ENCODE results near the gene C2orf78.

Gene C2orf78

DNA sequence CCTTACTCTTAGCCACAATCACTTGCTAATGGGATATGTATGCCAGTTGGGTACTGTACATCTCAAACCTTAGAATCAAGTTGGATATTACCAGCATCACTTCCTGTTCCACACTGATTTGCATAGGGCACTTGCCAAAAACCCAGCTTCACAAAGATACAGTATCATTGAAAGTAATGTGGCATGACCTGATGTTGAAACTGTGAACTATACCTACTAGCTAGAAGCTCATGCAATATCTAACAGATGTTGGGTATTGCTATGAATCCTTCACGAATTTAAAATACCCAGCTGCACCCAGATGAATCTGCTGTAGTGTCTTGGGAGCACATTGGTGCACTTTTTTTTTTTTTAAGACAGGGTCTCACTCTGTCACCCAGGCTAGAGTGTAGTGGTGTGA, 38.3 kb downstream of the C2orf78 start:
- no peak for TF ChIP-seq ZNF274 (IDR thresholded peaks at IDR 0.05; ENCODE audit: low read depth, low read length)

DNA sequence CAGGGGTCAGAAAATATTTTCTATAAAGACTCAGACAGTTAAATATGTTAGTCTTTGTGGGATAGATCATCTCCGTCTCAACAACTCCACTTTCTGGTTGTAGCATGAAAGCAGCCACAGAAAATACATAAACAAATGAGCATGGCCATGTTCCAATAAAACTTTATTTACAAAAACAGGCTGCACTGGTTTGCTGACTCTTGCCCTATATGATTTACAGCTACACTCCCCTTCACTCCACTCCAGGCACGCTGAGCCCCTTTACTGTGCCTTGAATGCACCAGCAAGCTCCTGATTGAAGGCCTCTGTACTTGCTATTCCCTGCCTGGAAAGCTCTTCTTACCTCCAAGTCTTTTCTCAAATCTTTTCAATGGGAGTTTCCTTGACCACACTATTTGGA, 39.0 kb downstream of the C2orf78 start:
- no peak for TF ChIP-seq ZNF274 (IDR thresholded peaks at IDR 0.05; ENCODE audit: low read depth, low read length)
- no peak overlapping the region for H3K4me3 ChIP-seq (ENCODE audit: low read length)

More for the DNA sequence above, 38.3 kb downstream of the C2orf78 start:
- no peak overlapping the region; the same call in 1 of the 2 replicates for H3K4me3 ChIP-seq (ENCODE audit: low read length)

DNA sequence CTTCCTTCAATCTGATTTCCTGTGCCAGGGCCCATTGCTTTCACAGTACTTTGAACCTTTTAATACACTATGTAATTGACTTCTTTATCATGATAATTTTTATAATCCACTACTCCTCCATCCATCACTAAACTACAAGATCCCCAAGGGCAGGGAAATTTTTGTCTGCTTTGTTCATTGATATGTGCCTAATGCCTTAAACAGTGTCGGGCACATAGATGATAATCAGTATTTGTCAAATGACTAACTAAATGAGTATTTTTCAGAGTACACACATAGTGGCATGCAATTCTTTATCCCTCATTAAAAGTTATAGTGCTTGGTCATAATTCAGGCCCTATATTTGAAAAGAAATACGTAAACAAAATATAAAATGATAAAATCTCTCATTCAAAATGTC, 39.4 kb downstream of the C2orf78 start:
- no peak for TF ChIP-seq ZNF274 (IDR thresholded peaks at IDR 0.05; ENCODE audit: low read depth, low read length)
- H3K4me3 ChIP-seq (ENCODE audit: low read length), result no peak overlapping the region

DNA sequence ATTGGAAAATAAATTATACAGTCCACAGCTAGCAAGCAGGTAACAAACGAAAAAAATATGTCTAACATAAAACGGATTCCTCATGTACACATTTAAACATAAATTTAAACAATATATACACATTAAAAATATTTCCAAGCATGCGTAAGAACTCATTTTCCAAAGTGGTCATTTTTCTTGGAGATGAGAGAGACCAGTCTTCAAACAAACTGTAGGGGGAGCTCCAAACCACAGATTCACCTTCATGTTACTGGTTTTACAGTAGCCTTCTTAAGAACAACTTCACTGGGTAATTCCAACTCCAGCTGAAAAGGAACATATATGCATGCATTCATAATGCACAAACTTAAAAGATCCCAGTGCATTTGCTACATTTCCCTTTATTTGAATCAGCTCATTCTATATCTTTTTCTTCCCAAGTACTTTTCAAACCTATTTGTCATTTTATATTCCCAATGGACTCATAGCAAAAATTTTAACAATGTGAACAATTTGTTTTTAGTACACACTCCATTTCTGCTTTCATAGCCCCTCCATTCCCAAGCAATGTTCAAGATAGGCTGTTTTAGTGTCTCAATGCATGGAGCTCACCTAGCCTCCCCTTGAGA, 40.0 kb downstream of the C2orf78 start:
- H3K4me3 ChIP-seq (ENCODE audit: low read length), result no peak overlapping the region
- no peak for TF ChIP-seq ZNF274 (IDR thresholded peaks at IDR 0.05; ENCODE audit: low read depth, low read length)

DNA sequence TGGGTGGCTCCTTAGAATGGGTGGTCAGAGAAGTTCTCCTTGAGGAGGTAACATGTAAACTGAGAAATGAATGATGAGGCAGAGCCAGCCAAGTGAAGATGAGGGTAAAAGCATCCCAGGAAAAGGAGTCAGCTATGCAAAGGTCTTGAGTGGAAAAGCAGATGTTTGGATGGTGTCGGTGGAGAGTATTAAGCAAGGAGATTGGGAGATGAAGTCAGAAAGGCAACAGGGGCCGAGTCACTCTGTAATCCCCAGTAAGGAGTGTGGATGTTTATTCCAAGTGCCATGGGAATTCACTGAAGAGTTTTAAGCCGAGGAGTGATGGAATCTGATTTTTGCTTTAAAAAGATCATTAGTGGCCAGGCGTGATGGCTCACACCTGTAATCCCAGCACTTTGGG, 41.4 kb downstream of the C2orf78 start:
- no peak overlapping the region for H3K4me3 ChIP-seq (ENCODE audit: low read length)
- TF ChIP-seq ZNF274 (IDR thresholded peaks at IDR 0.05; ENCODE audit: low read depth, low read length), result no peak

DNA sequence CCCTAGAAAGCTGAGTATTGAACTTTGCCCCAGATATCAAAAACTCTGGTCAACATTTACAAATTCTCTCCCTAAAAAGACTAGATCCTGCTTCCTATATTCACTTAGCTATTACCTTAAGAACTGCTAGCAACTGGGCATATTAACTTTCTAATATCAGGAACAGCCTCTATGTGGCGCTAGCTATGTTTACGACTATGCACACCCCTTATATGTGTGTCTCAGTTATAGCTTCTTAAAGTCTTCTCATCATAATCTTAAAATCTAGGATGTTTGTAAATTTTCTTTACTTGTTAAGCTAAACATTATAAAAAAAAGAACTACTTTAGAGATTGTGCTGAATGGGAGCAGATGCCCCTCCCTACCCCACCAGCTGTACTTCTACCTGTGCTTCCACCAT, 43.0 kb downstream of the C2orf78 start:
- H3K4me3 ChIP-seq (ENCODE audit: low read length), result no peak overlapping the region
- TF ChIP-seq ZNF274 (IDR thresholded peaks at IDR 0.05; ENCODE audit: low read depth, low read length), result no peak

DNA sequence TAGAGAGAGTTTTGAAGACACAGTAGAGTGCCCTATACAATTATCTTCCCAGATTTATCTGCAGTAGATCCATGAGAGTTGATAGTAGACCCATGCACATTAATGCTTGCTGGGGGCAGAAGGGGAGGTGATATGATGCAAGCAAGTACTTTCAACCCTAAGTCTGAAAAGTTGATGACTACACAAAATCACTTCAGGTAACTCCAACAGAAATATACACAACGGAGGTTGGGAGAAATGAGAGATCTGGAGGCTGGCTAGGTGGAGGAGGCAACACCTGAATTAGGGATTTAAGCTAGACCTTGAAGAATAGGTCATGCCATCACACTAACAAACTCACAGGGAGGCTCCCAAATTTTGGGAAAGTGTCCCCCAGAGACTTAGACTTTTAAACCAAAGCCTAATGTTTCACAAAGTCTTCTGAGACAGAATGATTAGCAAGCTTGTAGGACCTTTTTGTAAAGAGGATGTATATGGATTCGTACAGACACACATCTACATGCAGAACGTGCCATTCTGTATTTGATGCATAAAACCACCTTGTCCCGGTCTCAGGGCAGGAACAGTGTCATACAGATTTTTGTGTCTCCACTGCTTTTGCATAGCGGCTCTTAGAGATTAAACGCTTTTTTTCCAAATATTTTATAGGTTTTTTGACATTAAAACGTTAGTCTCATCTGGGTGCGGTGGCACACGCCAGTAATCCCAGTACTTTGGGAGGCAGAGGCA, 43.8 kb downstream of the C2orf78 start:
- peak overlapping the region; percentile 88 for H3K4me3 ChIP-seq (ENCODE audit: low read length)
- no peak for TF ChIP-seq ZNF274 (IDR thresholded peaks at IDR 0.05; ENCODE audit: low read depth, low read length)

DNA sequence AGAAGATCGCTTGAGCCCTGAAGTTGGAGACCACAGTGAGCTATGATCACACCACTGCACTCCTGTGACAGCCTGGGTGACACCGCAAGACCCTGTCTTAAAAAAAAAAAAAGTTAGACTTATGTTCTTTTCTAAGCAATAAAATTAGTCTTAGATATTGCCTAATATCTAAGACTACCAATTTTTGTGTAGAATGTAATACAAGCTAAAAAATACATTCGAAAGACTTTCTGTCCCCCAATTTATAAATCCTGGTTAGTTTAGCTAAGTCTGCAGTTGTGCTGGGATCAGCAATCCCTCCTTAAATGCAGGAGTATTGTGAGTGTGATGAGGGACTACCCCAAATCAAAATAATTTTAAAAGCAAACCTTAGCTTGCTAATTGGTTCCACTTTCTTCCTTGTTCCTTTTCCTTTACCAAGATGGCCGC, 44.4 kb downstream of the C2orf78 start:
- H3K4me3 ChIP-seq (ENCODE audit: low read length), result peak overlapping the region; percentile 88
- TF ChIP-seq ZNF274 (IDR thresholded peaks at IDR 0.05; ENCODE audit: low read depth, low read length), result no peak

DNA sequence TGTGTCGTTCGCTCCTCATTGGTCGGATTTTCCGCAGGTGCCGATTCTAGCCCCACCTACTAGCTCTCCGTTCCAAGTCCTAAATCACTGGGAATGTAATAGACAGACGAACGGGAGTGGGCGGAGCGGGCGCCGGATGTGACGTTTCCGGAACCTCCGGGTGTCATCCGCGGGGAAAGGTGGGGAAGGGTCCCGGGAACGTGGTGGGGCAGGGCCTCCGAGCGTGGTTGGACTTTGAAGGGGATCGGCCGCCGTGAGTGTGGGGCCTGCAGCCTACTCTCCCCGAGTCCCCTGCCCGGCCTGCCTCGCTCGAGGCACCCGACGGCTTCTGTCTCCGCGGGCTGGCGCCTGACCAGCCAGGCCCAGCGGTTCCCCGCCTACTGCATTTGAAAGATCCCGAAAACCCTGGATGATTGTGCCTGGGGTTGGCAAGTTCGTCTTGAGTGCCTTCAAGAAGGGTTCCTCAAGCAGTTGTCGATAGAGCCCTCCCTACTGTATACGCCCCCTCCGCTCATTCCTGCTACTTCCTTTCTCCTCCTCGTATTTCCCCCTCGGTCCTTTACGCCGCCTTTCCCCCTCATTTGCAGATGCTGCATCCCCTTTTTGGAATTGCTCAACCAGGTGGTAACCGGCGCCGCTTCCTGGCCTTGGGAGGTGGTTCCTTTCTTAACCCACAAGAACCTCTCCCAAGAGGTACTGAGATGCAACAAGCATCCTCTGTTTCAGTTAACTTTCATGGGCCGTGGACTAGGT, 45.0 kb downstream of the C2orf78 start, which contains the start of gene STAMBP:
Gene STAMBP (plus strand): TSS at position 144 of the 753 bp plus-strand sequence. CDS start 1,896 bp downstream, outside the sequence.
- peak within 1 kb of the TSS; percentile 88 for H3K4me3 ChIP-seq (ENCODE audit: low read length)
- no peak for TF ChIP-seq ZNF274 (IDR thresholded peaks at IDR 0.05; ENCODE audit: low read depth, low read length)

DNA sequence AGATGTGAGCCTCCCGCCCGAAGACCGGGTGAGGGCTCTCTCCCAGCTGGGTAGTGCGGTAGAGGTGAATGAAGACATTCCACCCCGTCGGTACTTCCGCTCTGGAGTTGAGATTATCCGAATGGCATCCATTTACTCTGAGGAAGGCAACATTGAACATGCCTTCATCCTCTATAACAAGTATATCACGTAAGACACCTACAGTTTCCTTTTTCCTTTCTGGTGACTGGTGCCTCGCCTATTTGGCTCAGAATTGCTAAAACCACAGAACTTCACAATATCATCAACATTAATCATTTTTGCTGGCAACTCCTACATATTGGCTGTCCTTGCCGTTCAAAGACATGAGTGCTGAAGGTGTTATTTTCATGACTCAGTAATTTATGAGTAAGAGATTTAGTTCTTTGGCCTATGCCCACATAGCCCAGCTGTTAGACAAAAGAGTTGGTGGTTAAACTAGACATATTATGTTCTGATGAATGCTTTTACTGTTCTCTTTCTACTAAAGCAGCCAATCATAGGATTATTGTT, 47.0 kb downstream of the C2orf78 start:
- no peak for TF ChIP-seq ZNF274 (IDR thresholded peaks at IDR 0.05; ENCODE audit: low read depth, low read length)

DNA sequence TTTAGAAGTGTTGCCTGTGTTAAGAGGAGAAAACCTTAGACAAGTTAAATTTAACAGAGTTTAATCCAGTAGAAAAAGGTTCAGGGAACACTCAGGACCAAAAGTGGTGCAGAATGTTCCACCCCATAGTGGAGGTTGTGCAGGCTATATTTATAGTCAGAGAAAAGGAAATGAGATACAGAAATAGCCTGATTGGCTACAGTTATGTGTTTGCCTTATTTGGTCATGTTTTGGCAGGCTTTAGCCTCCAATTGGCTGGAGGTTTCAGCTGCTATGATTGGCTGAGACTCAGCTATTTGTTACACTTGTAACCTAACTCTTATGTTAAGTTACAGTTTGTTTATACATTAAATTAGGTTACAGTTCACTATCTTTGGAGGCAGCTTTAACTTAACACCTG, 48.9 kb downstream of the C2orf78 start:
- no peak overlapping the region for H3K4me3 ChIP-seq (ENCODE audit: low read length)
- TF ChIP-seq ZNF274 (IDR thresholded peaks at IDR 0.05; ENCODE audit: low read depth, low read length), result no peak

More for the DNA sequence above, 47.0 kb downstream of the C2orf78 start:
- no peak overlapping the region for H3K4me3 ChIP-seq (ENCODE audit: low read length)

DNA sequence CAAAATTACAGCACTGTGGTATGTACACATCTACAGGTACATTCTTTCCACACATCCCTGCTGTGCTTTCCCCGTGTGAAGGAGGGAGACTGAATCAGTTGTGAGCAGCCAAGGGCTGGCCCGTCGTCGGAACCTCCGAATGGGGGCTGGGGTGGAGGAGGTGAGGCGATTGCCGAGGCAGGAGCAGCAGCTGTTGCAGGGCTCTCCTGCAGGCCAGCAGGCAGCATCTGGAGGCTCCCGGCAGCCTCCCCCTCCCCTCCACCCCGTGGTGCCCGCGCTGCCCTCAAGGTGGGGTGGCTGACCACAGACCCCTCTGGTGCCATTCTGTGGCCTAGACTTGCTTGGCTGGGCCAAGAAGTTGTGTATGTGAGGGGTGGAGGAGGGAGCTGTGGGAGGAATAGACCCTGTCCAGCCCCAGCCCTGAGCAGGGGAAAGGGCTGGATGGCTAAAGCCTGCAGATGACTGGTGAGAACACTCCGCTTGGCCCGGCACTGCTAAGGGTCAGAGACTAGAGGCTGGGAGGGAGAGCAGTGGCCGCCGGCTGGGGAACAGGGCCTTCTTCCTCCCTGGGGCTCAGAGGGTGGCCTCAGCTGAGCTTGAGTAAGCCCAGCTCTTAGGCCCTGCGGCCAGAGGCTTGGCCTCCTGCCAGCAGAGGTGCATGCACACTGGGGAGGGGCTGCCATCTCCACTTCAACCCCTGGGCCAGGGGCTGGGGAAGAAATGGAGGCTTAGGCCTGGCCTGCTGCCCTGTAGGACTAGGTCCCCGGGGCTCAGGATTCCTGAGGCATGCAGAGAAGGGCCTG, 52.4 kb downstream of the C2orf78 start:
- no peak for TF ChIP-seq ZNF274 (IDR thresholded peaks at IDR 0.05; ENCODE audit: low read depth, low read length)
- H3K4me3 ChIP-seq (ENCODE audit: low read length), result no peak overlapping the region

DNA sequence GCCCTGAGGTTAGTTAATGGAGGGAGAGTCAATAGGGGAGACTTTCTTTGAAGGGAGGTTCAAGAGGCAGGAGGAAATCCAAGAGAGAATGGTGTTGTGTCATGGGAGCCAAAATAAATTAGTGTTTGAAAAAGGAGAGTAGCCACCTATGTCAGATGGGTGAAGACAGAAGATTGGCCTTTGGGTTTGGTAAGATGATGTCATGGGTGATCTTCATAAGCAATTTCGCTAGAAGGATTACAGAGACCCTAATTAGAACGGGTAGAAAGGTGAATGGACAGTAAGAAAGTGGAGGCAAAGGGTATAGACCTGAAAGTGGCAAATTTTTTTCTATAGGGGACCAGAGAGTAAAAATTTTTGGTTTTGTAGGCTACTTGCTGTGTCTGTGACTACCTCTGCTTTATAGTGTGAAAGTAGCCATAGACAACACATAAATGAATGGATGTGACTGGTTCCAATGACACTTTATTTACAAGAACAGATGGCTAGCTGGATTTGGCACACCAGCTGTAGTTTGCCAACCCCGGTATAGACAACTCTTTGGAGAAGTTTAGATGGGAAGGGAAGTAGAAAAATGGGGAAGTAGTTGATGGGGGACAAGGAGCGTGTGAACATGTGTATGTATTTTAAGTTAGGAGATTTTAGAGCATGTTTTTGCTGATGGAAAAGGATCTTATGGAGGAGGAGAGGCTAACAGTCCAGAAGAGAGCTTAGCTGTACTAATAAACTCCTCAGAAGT, 54.0 kb downstream of the C2orf78 start:
- TF ChIP-seq ZNF274 (IDR thresholded peaks at IDR 0.05; ENCODE audit: low read depth, low read length), result no peak
- no peak overlapping the region for H3K4me3 ChIP-seq (ENCODE audit: low read length)
